CD4-positive, alpha-beta T cell (primary cell): ENCODE measurements around the gene SOX3. TPM values are rescaled to one million over a fixed set of nuclear protein-coding genes. Genes with fewer than 3 reads are reported as not detected.

Experiments
- ATAC-seq: fragments of 200-7000 bp; cut with Tn5 transposase; one replicate; pipeline ENCODE4 v1.10.0; 2022; ENCODE audit warnings: mild to moderate bottlenecking; ENCODE audit not compliant: poor library complexity
- CTCF ChIA-PET: fragments of 350-600 bp; sonication (Branson Sonifier 250); formaldehyde crosslinking; loops from one replicate; lab custom pipeline; 2021; ENCODE audit warnings: antibody characterized with exemption, inconsistent platforms; lab: Charles Lee
- POLR2A ChIA-PET: fragments of 350-600 bp; sonication (Branson Sonifier 250); formaldehyde crosslinking; loops from one replicate; lab custom pipeline; 2021; ENCODE audit warnings: antibody characterized with exemption, inconsistent platforms; lab: Charles Lee
- DNase-seq, 14 experiments: peaks; one replicate each; pipeline ENCODE4 v3.0.0-alpha.2; 2013 to 2020; ENCODE audit warnings: mixed read lengths in 2 of 14
- H3K27ac ChIP-seq, 2 donors: one replicate each; pipeline versions ENCODE4 v1.5.1 to v1.7.0; 2013; ENCODE audit warnings: low read length in 2 of 2, low read depth in 1 of 2, mild to moderate bottlenecking in 1 of 2
- H3K27me3 ChIP-seq, 2 experiments: 1 replicate in 1 of 2; 2 replicates in 1 of 2; pipeline versions ENCODE4 v1.6.1 to v1.7.0; 2013; ENCODE audit warnings: low read length in 2 of 2, control low read depth in 1 of 2, mild to moderate bottlenecking in 1 of 2, moderate library complexity in 1 of 2; ENCODE audit not compliant: insufficient read depth in 2 of 2, control insufficient read depth in 1 of 2
- H3K36me3 ChIP-seq: one replicate; pipeline ENCODE4 v1.6.1; 2013; ENCODE audit warnings: low read length, control low read depth; ENCODE audit not compliant: insufficient read depth
- H3K4me1 ChIP-seq: one replicate; pipeline ENCODE4 v1.6.1; 2013; ENCODE audit warnings: low read length, control low read depth; ENCODE audit not compliant: insufficient read depth
- H3K4me3 ChIP-seq: one replicate; pipeline ENCODE4 v1.5.1; 2013; ENCODE audit warnings: mild to moderate bottlenecking, low read length, moderate library complexity
- H3K9me3 ChIP-seq, 2 experiments: 1 replicate in 1 of 2; 2 replicates in 1 of 2; pipeline versions ENCODE4 v1.6.1 to v1.7.0; 2013; ENCODE audit warnings: low read length in 2 of 2, mild to moderate bottlenecking in 2 of 2, control low read depth in 1 of 2, moderate library complexity in 1 of 2; ENCODE audit not compliant: control insufficient read depth in 1 of 2, insufficient read depth in 1 of 2
- H3K27ac Mint-ChIP-seq: one replicate; pipeline ENCODE4 v1.8.0; 2020; ENCODE audit warnings: mixed read lengths
- H3K27me3 Mint-ChIP-seq: one replicate; pipeline ENCODE4 v1.8.0; 2021; ENCODE audit warnings: mixed read lengths
- H3K36me3 Mint-ChIP-seq: one replicate; pipeline ENCODE4 v1.8.0; 2021; ENCODE audit warnings: low read depth, mixed read lengths
- H3K4me1 Mint-ChIP-seq: one replicate; pipeline ENCODE4 v1.8.0; 2021; ENCODE audit warnings: low read depth, mixed read lengths
- H3K4me3 Mint-ChIP-seq: one replicate; pipeline ENCODE4 v1.8.0; 2020; ENCODE audit warnings: mild to moderate bottlenecking, mixed read lengths
- H3K9me3 Mint-ChIP-seq: one replicate; pipeline ENCODE4 v1.8.0; 2020; ENCODE audit warnings: mixed read lengths
- CTCF ChIP-seq: fragments of 200-600 bp; IDR thresholded peaks from one replicate; pipeline ENCODE4 v1.8.0; 2022; ENCODE audit warnings: antibody characterized with exemption, mild to moderate bottlenecking
- intact Hi-C, 2 experiments: fragments of 100-400 bp; cut with DNase I in 1 of 2; cut with micrococcal nuclease in 1 of 2; formaldehyde crosslinking; loops; one replicate each; pipeline versions ENCODE4 v1.15.1 to v1.9.0; 2023 to 2025; cut with DNase I, micrococcal nuclease
- polyA plus RNA-seq, 2 donors: library from polyadenylated mRNA; unstranded; fragments of 120-200 nt; gene quantifications; one replicate each; pipeline ENCODE4 v1.2.1, GENCODE V29; 2013
- total RNA-seq, 174 experiments: library from RNA in 2 of 174; stranded (reverse) in 2 of 174; gene quantifications; one replicate each; pipeline ENCODE4 v1.2.3 and lab custom pipeline; 2021 to 2026

Gene SOX3
- not detected for total RNA-seq
- not detected for polyA plus RNA-seq (2013, experiment 1 of 2)
- polyA plus RNA-seq (2013, experiment 2 of 2), result not detected
- total RNA-seq (lab: John Stamatoyannopoulos, UW), result 0 to 0.08 (median 0) reads per million in 172 experiments

DNA sequence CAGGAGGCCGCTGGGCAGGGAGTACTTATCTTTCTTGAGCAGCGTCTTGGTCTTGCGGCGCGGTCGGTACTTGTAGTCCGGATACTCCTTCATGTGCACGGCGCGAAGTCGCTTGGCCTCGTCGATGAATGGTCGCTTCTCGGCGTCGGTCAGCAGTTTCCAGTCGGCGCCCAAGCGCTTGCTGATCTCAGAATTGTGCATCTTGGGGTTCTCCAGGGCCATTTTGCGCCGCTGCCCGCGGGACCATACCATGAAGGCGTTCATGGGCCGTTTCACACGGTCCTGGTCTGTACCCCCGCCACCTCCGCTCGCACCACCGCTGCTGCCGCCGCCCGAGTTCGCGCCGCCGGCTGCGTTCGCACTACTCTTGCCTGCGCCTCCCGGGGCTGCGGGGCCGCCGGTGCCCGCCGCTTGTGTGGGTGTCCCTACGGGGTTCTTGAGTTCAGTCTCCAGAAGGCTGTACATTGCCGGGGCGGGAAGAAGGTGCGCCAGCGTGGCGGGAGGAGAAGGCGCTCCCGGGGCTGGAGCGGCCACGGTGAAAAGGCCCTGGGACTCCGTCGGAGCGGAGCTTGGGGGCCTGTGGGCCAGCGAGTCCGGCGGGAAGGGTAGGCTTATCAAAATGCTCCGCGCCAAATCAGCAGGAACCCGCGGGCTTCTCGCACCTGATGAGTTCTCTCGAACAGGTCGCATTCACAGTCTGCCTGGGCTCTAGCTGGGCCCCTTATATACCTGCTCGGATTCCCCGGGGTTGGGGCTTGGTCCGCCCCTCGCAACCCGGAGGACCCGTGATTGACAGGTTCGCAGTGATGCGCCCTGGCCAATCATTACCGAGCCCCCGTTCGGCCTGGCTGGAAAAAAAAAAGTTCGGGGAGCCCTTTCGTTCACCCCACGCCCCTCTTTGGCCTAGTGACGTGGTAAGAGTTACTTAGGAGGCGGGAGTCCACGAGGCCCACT, at the start of gene SOX3:
Gene SOX3, minus strand, starts transcription at position 699 of the 954 bp plus-strand sequence. Its CDS starts 9 bp downstream, at position 690.
- no peak for ATAC-seq
- Mint-ChIP-seq H3K4me3 (no peak within 1 kb of the TSS), H3K9me3 (no peaks in the 10 kb centered on the region)

DNA sequence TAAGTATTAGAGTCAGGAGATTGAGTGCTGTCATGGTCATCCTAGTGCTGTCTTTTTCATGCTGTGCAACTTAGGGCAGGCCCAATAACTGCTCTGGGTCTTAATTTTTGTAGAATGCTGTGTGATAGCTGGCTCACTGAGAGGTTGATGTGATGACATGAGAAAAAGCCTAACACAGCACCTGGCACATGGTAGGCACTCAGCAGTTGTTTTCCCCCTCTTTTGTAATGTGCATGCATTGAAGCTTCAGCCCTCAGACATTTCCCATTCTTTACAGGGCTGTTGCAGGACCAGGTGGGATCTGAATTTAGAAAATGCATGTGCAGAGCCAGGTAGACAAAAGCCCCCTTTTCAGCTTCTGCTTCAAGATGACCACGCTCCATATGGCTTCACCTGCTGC, 44.1 kb upstream of the SOX3 start:
- ATAC-seq (no peak), DNase-seq (no peak)
- no peaks in the 10 kb centered on the region for H3K27me3 ChIP-seq
- Mint-ChIP-seq H3K4me1 (no peaks in the 10 kb centered on the region), H3K36me3 (no peaks in the 10 kb centered on the region), H3K9me3 (no peaks in the 10 kb centered on the region), H3K4me3 (no peak overlapping the region), H3K27ac (no peak overlapping the region), H3K27me3 (no peaks in the 10 kb centered on the region)
- H3K36me3 ChIP-seq, result no peaks in the 10 kb centered on the region
- ChIA-PET POLR2A (no interaction called here), CTCF (no interaction called here)
- intact Hi-C loops, result no loop called here
- no peak overlapping the region for H3K27ac ChIP-seq
- no peak overlapping the region for H3K4me3 ChIP-seq
- no peaks in the 10 kb centered on the region for H3K4me1 ChIP-seq
- no peak for TF ChIP-seq CTCF
- no peaks in the 10 kb centered on the region for H3K9me3 ChIP-seq

More for the DNA sequence above, at the start of gene SOX3:
- Histone ChIP-seq H3K27me3 (peaks cover 26 to 57% of the 10 kb centered on the region in 2 experiments), H3K4me3 (no peak within 1 kb of the TSS), H3K4me1 (no peaks in the 10 kb centered on the region), H3K27ac (no peak within 1 kb of the TSS), H3K9me3 (peaks cover 0 to 24% of the 10 kb centered on the region in 2 experiments), H3K36me3 (no peaks in the 10 kb centered on the region)
- H3K27ac Mint-ChIP-seq, result no peak within 1 kb of the TSS
- no peaks in the 10 kb centered on the region for H3K4me1 Mint-ChIP-seq
- DNase-seq, result no peak
- CTCF ChIA-PET, result no interaction called here
- POLR2A ChIA-PET, result no interaction called here
- intact Hi-C loops, result no loop called here
- H3K36me3 Mint-ChIP-seq, result no peaks in the 10 kb centered on the region
- TF ChIP-seq CTCF, result no peak
- peaks cover 45% of the 10 kb centered on the region for H3K27me3 Mint-ChIP-seq

- ATAC-seq (no peak), DNase-seq (no peak)
- Histone ChIP-seq H3K4me1 (no peaks in the 10 kb centered on the region), H3K4me3 (no peak overlapping the region), H3K27ac (no peak overlapping the region), H3K36me3 (no peaks in the 10 kb centered on the region), H3K27me3 (peaks cover 0 to 2% of the 10 kb centered on the region in 2 experiments), H3K9me3 (no peaks in the 10 kb centered on the region)
- Mint-ChIP-seq H3K4me3 (no peak overlapping the region), H3K27me3 (no peaks in the 10 kb centered on the region), H3K4me1 (no peaks in the 10 kb centered on the region), H3K36me3 (no peaks in the 10 kb centered on the region), H3K27ac (no peak overlapping the region), H3K9me3 (no peaks in the 10 kb centered on the region)
- intact Hi-C loops, result no loop called here
- CTCF ChIA-PET, result no interaction called here
- POLR2A ChIA-PET, result no interaction called here
- TF ChIP-seq CTCF, result no peak
Measured at GRCh38 chrX:140526171-140526570, 21.3 kb upstream of the SOX3 start.
